ENCODE data around the gene SLC13A2.

- TF ChIP-seq, protein P1, sequence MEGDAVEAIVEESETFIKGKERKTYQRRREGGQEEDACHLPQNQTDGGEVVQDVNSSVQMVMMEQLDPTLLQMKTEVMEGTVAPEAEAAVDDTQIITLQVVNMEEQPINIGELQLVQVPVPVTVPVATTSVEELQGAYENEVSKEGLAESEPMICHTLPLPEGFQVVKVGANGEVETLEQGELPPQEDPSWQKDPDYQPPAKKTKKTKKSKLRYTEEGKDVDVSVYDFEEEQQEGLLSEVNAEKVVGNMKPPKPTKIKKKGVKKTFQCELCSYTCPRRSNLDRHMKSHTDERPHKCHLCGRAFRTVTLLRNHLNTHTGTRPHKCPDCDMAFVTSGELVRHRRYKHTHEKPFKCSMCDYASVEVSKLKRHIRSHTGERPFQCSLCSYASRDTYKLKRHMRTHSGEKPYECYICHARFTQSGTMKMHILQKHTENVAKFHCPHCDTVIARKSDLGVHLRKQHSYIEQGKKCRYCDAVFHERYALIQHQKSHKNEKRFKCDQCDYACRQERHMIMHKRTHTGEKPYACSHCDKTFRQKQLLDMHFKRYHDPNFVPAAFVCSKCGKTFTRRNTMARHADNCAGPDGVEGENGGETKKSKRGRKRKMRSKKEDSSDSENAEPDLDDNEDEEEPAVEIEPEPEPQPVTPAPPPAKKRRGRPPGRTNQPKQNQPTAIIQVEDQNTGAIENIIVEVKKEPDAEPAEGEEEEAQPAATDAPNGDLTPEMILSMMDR (conservative IDR thresholded peaks at IDR 0.05; ENCODE audit: low read depth, low read length): no peak
- TF ChIP-seq EZH2 (IDR thresholded peaks at IDR 0.05; ENCODE audit: borderline replicate concordance, low read depth, low read length, poor library complexity, severe bottlenecking): no peak
These were observed 44.7 kb downstream of the SLC13A2 start for GRCh38 chr17:28518132-28518531.

All from A673 (cell line).